Measurements from ENCODE around the gene SMARCB1.

SMARCB1 gene

GRCh38 chr22:23827351-23827995 is 40.7 kb downstream of the SMARCB1 start:
- no peak for TF ChIP-seq CTCF (IDR thresholded peaks at IDR 0.05; ENCODE audit: extremely low read depth, insufficient read depth, missing control alignments)
- in situ Hi-C loops (cut with MboI; ENCODE audit: low pct_unique_long_range_greater_than_20kb, low sequenced_read_pairs, unreplicated experiment): no loop called here
- DNase-seq (ENCODE audit: low spot score): no peak

- no peak for DNase-seq (ENCODE audit: low spot score)
- in situ Hi-C loops (cut with MboI; ENCODE audit: low pct_unique_long_range_greater_than_20kb, low sequenced_read_pairs, unreplicated experiment): no loop called here
- TF ChIP-seq CTCF (IDR thresholded peaks at IDR 0.05; ENCODE audit: extremely low read depth, insufficient read depth, missing control alignments): no peak
These were observed 42.3 kb downstream of the SMARCB1 start for GRCh38 chr22:23828800-23829680.

- no peak for TF ChIP-seq CTCF (IDR thresholded peaks at IDR 0.05; ENCODE audit: extremely low read depth, insufficient read depth, missing control alignments)
- no peak for DNase-seq (ENCODE audit: low spot score)
- in situ Hi-C loops (cut with MboI; ENCODE audit: low pct_unique_long_range_greater_than_20kb, low sequenced_read_pairs, unreplicated experiment): no loop called here
These were observed 43.1 kb downstream of the SMARCB1 start for GRCh38 chr22:23829845-23830372.

GRCh38 chr22:23831261-23831660 is 44.5 kb downstream of the SMARCB1 start:
- in situ Hi-C loops (cut with MboI; ENCODE audit: low pct_unique_long_range_greater_than_20kb, low sequenced_read_pairs, unreplicated experiment): no loop called here
- no peak for TF ChIP-seq CTCF (IDR thresholded peaks at IDR 0.05; ENCODE audit: extremely low read depth, insufficient read depth, missing control alignments)
- DNase-seq (ENCODE audit: low spot score): no peak

GRCh38 chr22:23831781-23832180 is 45.0 kb downstream of the SMARCB1 start:
- in situ Hi-C loops (cut with MboI; ENCODE audit: low pct_unique_long_range_greater_than_20kb, low sequenced_read_pairs, unreplicated experiment): no loop called here
- TF ChIP-seq CTCF (IDR thresholded peaks at IDR 0.05; ENCODE audit: extremely low read depth, insufficient read depth, missing control alignments): no peak
- no peak for DNase-seq (ENCODE audit: low spot score)

- in situ Hi-C loops (cut with MboI; ENCODE audit: low pct_unique_long_range_greater_than_20kb, low sequenced_read_pairs, unreplicated experiment): no loop called here
- no peak for DNase-seq (ENCODE audit: low spot score)
- no peak for TF ChIP-seq CTCF (IDR thresholded peaks at IDR 0.05; ENCODE audit: extremely low read depth, insufficient read depth, missing control alignments)
These were observed 45.7 kb downstream of the SMARCB1 start for GRCh38 chr22:23832226-23833016.

Data from GM13977 (cell line).